Retina (tissue), 1 donor: ENCODE measurements around the gene ADAMTS2.
A peak's percentile ranks its signal among the peaks of the same experiment; 100 is the strongest.
"Not testable (repeated sequence)": the region's sequence is repeated elsewhere in the genome, so short reads cannot be mapped to it uniquely, and the experiment has no call there.

Source experiments
- DNase-seq: peaks from one replicate; pipeline ENCODE4 v3.0.0-alpha.2; 2016

The ADAMTS2 gene

GRCh38 chr5:179294131-179294780, 51.0 kb downstream of the ADAMTS2 start:
- no peak for DNase-seq

GRCh38 chr5:179292681-179293635, 52.3 kb downstream of the ADAMTS2 start:
- peak; percentile 50 for DNase-seq

GRCh38 chr5:179292202-179292601, 53.1 kb downstream of the ADAMTS2 start:
- DNase-seq, result peak; percentile 33

GRCh38 chr5:179290681-179291540, 54.4 kb downstream of the ADAMTS2 start:
- DNase-seq, result no peak

GRCh38 chr5:179289756-179290385, 55.4 kb downstream of the ADAMTS2 start:
- DNase-seq, result peak; percentile 8

GRCh38 chr5:179288809-179289185, 56.5 kb downstream of the ADAMTS2 start:
- DNase-seq, result no peak

- DNase-seq, result peak; percentile 11
These were observed 57.0 kb downstream of the ADAMTS2 start for GRCh38 chr5:179288101-179288808.

GRCh38 chr5:179287631-179288030, 57.6 kb downstream of the ADAMTS2 start:
- peak; percentile 7 for DNase-seq

- no peak for DNase-seq
These were observed 58.2 kb downstream of the ADAMTS2 start for GRCh38 chr5:179287071-179287470.

- DNase-seq, result not testable (repeated sequence)
These were observed 59.5 kb downstream of the ADAMTS2 start for GRCh38 chr5:179285776-179286162.

GRCh38 chr5:179284751-179285631, 60.3 kb downstream of the ADAMTS2 start:
- peak; percentile 81 for DNase-seq

GRCh38 chr5:179283908-179284307, 61.4 kb downstream of the ADAMTS2 start:
- DNase-seq, result not testable (repeated sequence)

- DNase-seq, result no peak
These were observed 63.6 kb downstream of the ADAMTS2 start for GRCh38 chr5:179281694-179282093.

- no peak for DNase-seq
These were observed 65.2 kb downstream of the ADAMTS2 start for GRCh38 chr5:179280095-179280490.

GRCh38 chr5:179279347-179280094, 65.7 kb downstream of the ADAMTS2 start:
- DNase-seq, result no peak

- DNase-seq, result no peak
These were observed 66.7 kb downstream of the ADAMTS2 start for GRCh38 chr5:179278546-179278945.

- no peak for DNase-seq
These were observed 67.1 kb downstream of the ADAMTS2 start for GRCh38 chr5:179278119-179278518.

GRCh38 chr5:179276838-179277395, 68.3 kb downstream of the ADAMTS2 start:
- no peak for DNase-seq

GRCh38 chr5:179275941-179276837, 69.1 kb downstream of the ADAMTS2 start:
- peak; percentile 20 for DNase-seq
